HEK293 (cell line): Measurements from ENCODE around the gene DMKN.
"Not testable (repeated sequence)": the region's sequence is repeated elsewhere in the genome, so short reads cannot be mapped to it uniquely, and the experiment has no call there.

ENCODE experiments used
- CTCF ChIA-PET: fragments of 350-600 bp; formaldehyde crosslinking; extraction: SDS; loops from one replicate; lab custom pipeline; 2021; ENCODE audit warnings: antibody characterized with exemption; lab: Yijun Ruan, JAX
- POLR2A ChIA-PET: fragments of 300-600 bp; formaldehyde crosslinking; extraction: SDS; loops from one replicate; lab custom pipeline; 2020; ENCODE audit warnings: antibody characterized with exemption, inconsistent platforms; lab: Yijun Ruan, JAX
- H3K27ac ChIP-seq: fragments of 200-500 bp; sonication (Bioruptor generic); 2 replicates; pipeline ENCODE4 v1.5.1; 2014; ENCODE audit warnings: low read depth, low read length, control low read depth, inconsistent platforms; ENCODE audit errors: extremely low read depth
- H3K36me3 ChIP-seq, 2 experiments: fragments of 200-500 bp in 1 of 2; sonication (Bioruptor generic) in 1 of 2; 1 replicate in 1 of 2; 2 replicates in 1 of 2; pipeline ENCODE4 v1.5.1; 2014 to 2017; ENCODE audit warnings: inconsistent platforms in 2 of 2, low read length in 2 of 2; ENCODE audit not compliant: control insufficient read depth in 2 of 2, insufficient read depth in 1 of 2
- H3K4me1 ChIP-seq: fragments of 200-500 bp; sonication (Bioruptor generic); 2 replicates; pipeline ENCODE4 v1.5.1; 2014; ENCODE audit warnings: mild to moderate bottlenecking, low read length, inconsistent platforms; ENCODE audit not compliant: control insufficient read depth, insufficient read depth
- H3K4me3 ChIP-seq: 2 replicates; pipeline ENCODE4 v1.5.1; 2011; ENCODE audit warnings: low read depth, mild to moderate bottlenecking, control low read depth, low read length, moderate library complexity
- H3K9me3 ChIP-seq: fragments of 200-500 bp; sonication (Bioruptor generic); 2 replicates; pipeline ENCODE4 v1.5.1; 2014; ENCODE audit warnings: low read depth, low read length, inconsistent platforms; ENCODE audit not compliant: control insufficient read depth, insufficient read depth
- HIC1 ChIP-seq: fragments of 450-650 bp; formaldehyde crosslinking; IDR thresholded peaks from 2 replicates; pipeline ENCODE4 v1.5.1; 2016; ENCODE audit warnings: missing biosample characterization, missing genetic modification characterization
- OVOL3 ChIP-seq: fragments of 450-650 bp; formaldehyde crosslinking; IDR thresholded peaks from 2 replicates; pipeline ENCODE4 v1.5.1; 2016; ENCODE audit warnings: missing biosample characterization, missing genetic modification characterization
- REST ChIP-seq: fragments of 450-650 bp; formaldehyde crosslinking; IDR thresholded peaks from 2 replicates; pipeline ENCODE4 v1.5.1; 2016; ENCODE audit warnings: missing biosample characterization, missing genetic modification characterization
- SP7 ChIP-seq: fragments of 450-650 bp; formaldehyde crosslinking; IDR thresholded peaks from 2 replicates; pipeline ENCODE4 v1.5.1; 2016; ENCODE audit warnings: missing biosample characterization, missing genetic modification characterization
- ZBTB17 ChIP-seq: fragments of 450-650 bp; formaldehyde crosslinking; IDR thresholded peaks from 2 replicates; pipeline ENCODE4 v1.5.1; 2016; ENCODE audit warnings: missing biosample characterization, missing genetic modification characterization
- ZBTB21 ChIP-seq: fragments of 450-650 bp; formaldehyde crosslinking; IDR thresholded peaks from 2 replicates; pipeline ENCODE4 v1.5.1; 2017; ENCODE audit warnings: missing biosample characterization, missing genetic modification characterization
- ZBTB8A ChIP-seq: fragments of 450-650 bp; formaldehyde crosslinking; IDR thresholded peaks from 2 replicates; pipeline ENCODE4 v1.5.1; 2016; ENCODE audit warnings: missing biosample characterization, missing genetic modification characterization
- ZFP3 ChIP-seq: fragments of 450-650 bp; formaldehyde crosslinking; IDR thresholded peaks from 2 replicates; pipeline ENCODE4 v1.5.1; 2016; ENCODE audit warnings: low read depth, missing biosample characterization, missing genetic modification characterization
- ZNF16 ChIP-seq: fragments of 450-650 bp; formaldehyde crosslinking; IDR thresholded peaks from 2 replicates; pipeline ENCODE4 v1.5.1; 2016; ENCODE audit warnings: low read depth, missing biosample characterization, missing genetic modification characterization
- ZNF324 ChIP-seq: fragments of 450-650 bp; formaldehyde crosslinking; IDR thresholded peaks from 2 replicates; pipeline ENCODE4 v1.5.1; 2016; ENCODE audit warnings: missing biosample characterization, missing genetic modification characterization
- ZNF341 ChIP-seq: fragments of 450-650 bp; formaldehyde crosslinking; IDR thresholded peaks from 2 replicates; pipeline ENCODE4; 2016; ENCODE audit warnings: low read depth, missing biosample characterization, missing genetic modification characterization
- ZNF362 ChIP-seq: fragments of 450-650 bp; formaldehyde crosslinking; IDR thresholded peaks from 2 replicates; pipeline ENCODE4 v1.5.1; 2016; ENCODE audit warnings: missing biosample characterization, missing genetic modification characterization
- ZNF433 ChIP-seq: fragments of 450-650 bp; formaldehyde crosslinking; IDR thresholded peaks from 2 replicates; pipeline ENCODE4 v1.5.1; 2016; ENCODE audit warnings: missing biosample characterization, missing genetic modification characterization, low read depth
- ZNF518A ChIP-seq: fragments of 450-650 bp; formaldehyde crosslinking; conservative IDR thresholded peaks from 2 replicates; pipeline ENCODE4 v1.5.1; 2016; ENCODE audit warnings: low read depth, missing biosample characterization, missing genetic modification characterization
- ZNF530 ChIP-seq: fragments of 450-650 bp; formaldehyde crosslinking; IDR thresholded peaks from 2 replicates; pipeline ENCODE4 v1.5.1; 2016; ENCODE audit warnings: low read depth, missing biosample characterization, missing genetic modification characterization
- ZNF544 ChIP-seq: fragments of 450-650 bp; formaldehyde crosslinking; IDR thresholded peaks from 2 replicates; pipeline ENCODE4 v1.5.0; 2017; ENCODE audit warnings: missing biosample characterization, missing genetic modification characterization
- ZNF585B ChIP-seq: fragments of 450-650 bp; formaldehyde crosslinking; IDR thresholded peaks from 2 replicates; pipeline ENCODE4 v1.5.1; 2016; ENCODE audit warnings: missing biosample characterization, missing genetic modification characterization
- ZNF623 ChIP-seq: fragments of 450-650 bp; formaldehyde crosslinking; IDR thresholded peaks from 2 replicates; pipeline ENCODE4 v1.5.1; 2016; ENCODE audit warnings: missing biosample characterization, missing genetic modification characterization
- ZNF629 ChIP-seq: fragments of 450-650 bp; formaldehyde crosslinking; IDR thresholded peaks from 2 replicates; pipeline ENCODE4 v1.5.1; 2017; ENCODE audit warnings: missing biosample characterization, missing genetic modification characterization
- ZNF654 ChIP-seq: fragments of 450-650 bp; formaldehyde crosslinking; IDR thresholded peaks from 2 replicates; pipeline ENCODE4 v1.5.1; 2016; ENCODE audit warnings: low read depth, missing biosample characterization, missing genetic modification characterization
- ZNF664 ChIP-seq: fragments of 450-650 bp; formaldehyde crosslinking; IDR thresholded peaks from 2 replicates; pipeline ENCODE4 v1.5.1; 2016; ENCODE audit warnings: missing biosample characterization, missing genetic modification characterization

DMKN gene

GRCh38 chr19:35462476-35462953, 50.9 kb downstream of the DMKN start:
- Histone ChIP-seq H3K9me3 (no peaks in the 10 kb centered on the region; the same call in 1 of the 2 replicates), H3K4me3 (no peak overlapping the region), H3K36me3 (no peaks in the 10 kb centered on the region; a peak in 1 of 3 replicates), H3K27ac (no peak overlapping the region), H3K4me1 (no peaks in the 10 kb centered on the region)
- TF ChIP-seq ZNF585B (tag by site-specific recombination) (no peak), ZNF544 (no peak), ZBTB17 (tag by site-specific recombination) (peak; percentile 38; the same call in 1 of the 2 replicates), SP7 (tag by site-specific recombination) (peak; percentile 33; the same call in 1 of the 2 replicates)
- ChIA-PET POLR2A (no interaction called here), CTCF (interaction anchor here (0.5 to 3.7 kb wide), 9 partner anchors 9 to 347 kb away, joined by 3 to 28 read pairs (median 6); no protein-coding TSS in a partner anchor)

- H3K27ac ChIP-seq, POLR2A ChIA-PET, H3K9me3 ChIP-seq, H3K4me3 ChIP-seq, H3K4me1 ChIP-seq, H3K36me3 ChIP-seq: not testable (repeated sequence)
- CTCF ChIA-PET: interaction anchor here (0.6 to 3.7 kb wide), 5 partner anchors 16 to 1205 kb away, joined by 3 to 28 read pairs (median 5); no protein-coding TSS in a partner anchor
- TF ChIP-seq ZFP3 (tag by site-specific recombination) (peak; percentile 61), OVOL3 (tag by site-specific recombination) (peak; percentile 83), ZNF530 (tag by site-specific recombination) (peak; percentile 73; the same call in 1 of the 2 replicates), ZNF664 (peak; percentile 94), ZNF341 (tag by site-specific recombination) (peak; percentile 48; the same call in 1 of the 2 replicates), ZNF623 (tag by site-specific recombination) (peak; percentile 92), HIC1 (tag by site-specific recombination) (peak; percentile 39; the same call in 1 of the 2 replicates), ZNF654 (tag by site-specific recombination) (peak; percentile 66), ZBTB21 (tag by site-specific recombination) (peak; percentile 83), ZNF324 (tag by site-specific recombination) (peak; percentile 37; the same call in 1 of the 2 replicates), ZNF433 (tag by site-specific recombination) (peak; percentile 96), ZNF16 (tag by site-specific recombination) (peak; percentile 35; the same call in 1 of the 2 replicates), ZNF362 (tag by site-specific recombination) (0 out of 2 replicates have a peak, but pooled peaks have one; percentile 23), ZNF629 (tag by site-specific recombination) (peak; percentile 77), ZNF518A (tag by site-specific recombination) (peak; percentile 99), REST (peak; percentile 90), ZBTB8A (tag by site-specific recombination) (peak; percentile 93)
These were observed 51.7 kb downstream of the DMKN start for GRCh38 chr19:35461788-35462187.
